Panc1 (cell line): ENCODE results near the gene SUMO1.

Experiments
- CTCF ChIP-seq: fragments of 450-650 bp; IDR thresholded peaks from 2 replicates; pipeline ENCODE4 v1.5.1; 2017; ENCODE audit warnings: mild to moderate bottlenecking
- POLR2AphosphoS5 ChIP-seq: IDR thresholded peaks from 2 replicates; pipeline ENCODE4 v1.6.1; 2012; ENCODE audit warnings: mild to moderate bottlenecking, low read depth, low read length, moderate library complexity
- REST ChIP-seq, 2 experiments: IDR thresholded peaks; 2 replicates each; pipeline ENCODE4 v1.6.1; 2011 to 2012; ENCODE audit warnings: low read depth in 2 of 2, control low read depth in 1 of 2, low read length in 1 of 2, mild to moderate bottlenecking in 1 of 2, moderate library complexity in 1 of 2; ENCODE audit not compliant: insufficient read depth in 1 of 2
- SIN3A ChIP-seq: IDR thresholded peaks from 2 replicates; pipeline ENCODE4 v1.6.1; 2012; ENCODE audit warnings: low read depth, mild to moderate bottlenecking, low read length, moderate library complexity, borderline replicate concordance; ENCODE audit not compliant: insufficient read depth
- TCF7L2 ChIP-seq: IDR thresholded peaks from 2 replicates; pipeline ENCODE4 v1.6.1; 2011; ENCODE audit warnings: mild to moderate bottlenecking, low read depth, low read length, inconsistent platforms

DNA sequence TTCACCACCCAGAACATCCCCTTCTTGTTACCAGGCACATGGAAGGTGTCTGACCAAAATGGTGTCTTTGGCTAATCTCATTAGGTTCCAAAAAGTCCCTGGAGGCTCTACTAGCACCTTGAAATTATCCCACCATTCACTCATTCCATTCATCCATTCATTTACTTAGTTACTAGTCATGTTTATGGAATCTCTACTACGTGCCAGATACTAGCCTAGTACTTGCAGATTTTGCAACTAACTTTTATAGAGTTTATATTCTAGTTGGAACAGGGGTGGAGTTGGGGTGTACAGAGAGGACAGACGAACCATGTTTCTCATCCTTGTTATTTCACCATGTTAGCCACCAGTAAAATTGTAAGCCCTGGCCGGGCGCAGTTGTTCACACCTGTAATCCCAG is 23.1 kb upstream of the SUMO1 start:
- TF ChIP-seq CTCF (no peak), SIN3A (no peak), REST (IDR thresholded peaks at IDR 0.05; ENCODE audit: insufficient read depth in 1 of 2, low read depth in 2 of 2, low read length in 1 of 2) (no peak), POLR2AphosphoS5 (no peak), TCF7L2 (no peak)
